Measurements from ENCODE around the gene SLC66A1.

Gene SLC66A1

GRCh38 chr1:19377812-19378718 lies 65.9 kb downstream of the SLC66A1 start:
- DNase-seq (ENCODE audit: low spot score) = no peak
